ENCODE data around the gene RNF13.

DNA sequence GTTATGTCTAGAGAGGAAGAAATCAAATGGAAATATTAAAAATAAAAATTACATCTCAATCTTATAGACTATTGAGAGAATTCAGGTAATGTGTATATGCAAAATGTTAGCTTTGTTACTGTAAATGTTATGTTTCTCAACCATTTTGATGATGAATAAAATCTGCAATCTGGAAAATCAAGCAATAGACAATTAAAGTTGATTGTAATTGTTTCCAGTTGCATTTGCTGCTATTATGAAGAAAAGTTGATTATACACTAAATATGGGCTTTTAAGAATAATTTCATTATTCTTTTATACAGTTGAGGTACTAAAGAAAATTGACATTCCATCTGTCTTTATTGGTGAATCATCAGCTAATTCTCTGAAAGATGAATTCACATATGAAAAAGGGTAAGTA, 88.8 kb downstream of the RNF13 start:
- TF ChIP-seq, protein P1, sequence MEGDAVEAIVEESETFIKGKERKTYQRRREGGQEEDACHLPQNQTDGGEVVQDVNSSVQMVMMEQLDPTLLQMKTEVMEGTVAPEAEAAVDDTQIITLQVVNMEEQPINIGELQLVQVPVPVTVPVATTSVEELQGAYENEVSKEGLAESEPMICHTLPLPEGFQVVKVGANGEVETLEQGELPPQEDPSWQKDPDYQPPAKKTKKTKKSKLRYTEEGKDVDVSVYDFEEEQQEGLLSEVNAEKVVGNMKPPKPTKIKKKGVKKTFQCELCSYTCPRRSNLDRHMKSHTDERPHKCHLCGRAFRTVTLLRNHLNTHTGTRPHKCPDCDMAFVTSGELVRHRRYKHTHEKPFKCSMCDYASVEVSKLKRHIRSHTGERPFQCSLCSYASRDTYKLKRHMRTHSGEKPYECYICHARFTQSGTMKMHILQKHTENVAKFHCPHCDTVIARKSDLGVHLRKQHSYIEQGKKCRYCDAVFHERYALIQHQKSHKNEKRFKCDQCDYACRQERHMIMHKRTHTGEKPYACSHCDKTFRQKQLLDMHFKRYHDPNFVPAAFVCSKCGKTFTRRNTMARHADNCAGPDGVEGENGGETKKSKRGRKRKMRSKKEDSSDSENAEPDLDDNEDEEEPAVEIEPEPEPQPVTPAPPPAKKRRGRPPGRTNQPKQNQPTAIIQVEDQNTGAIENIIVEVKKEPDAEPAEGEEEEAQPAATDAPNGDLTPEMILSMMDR (conservative IDR thresholded peaks at IDR 0.05 in 1 of 2, IDR thresholded peaks at IDR 0.05 in 1 of 2; ENCODE audit: extremely low read depth in 1 of 2, insufficient read depth in 1 of 2, low read depth in 1 of 2, low read length in 2 of 2) = no peak
- no peak for TF ChIP-seq EZH2 (IDR thresholded peaks at IDR 0.05; ENCODE audit: borderline replicate concordance, low read length)

Data from mammary epithelial cell (primary cell).